Measurements from ENCODE around the gene MAP4K5. TPM values are rescaled to one million over a fixed set of nuclear protein-coding genes. Genes with fewer than 3 reads are reported as not detected.

The MAP4K5 gene
- total RNA-seq, 1 donor from 2014 or later: 34.1 TPM

GRCh38 chr14:50452979-50453705, 79.2 kb downstream of the MAP4K5 start:
- Mint-ChIP-seq H3K4me1 (no peaks in the 10 kb centered on the region), H3K27me3 (no peaks in the 10 kb centered on the region), H3K27ac (no peak overlapping the region), H3K4me3 (no peak overlapping the region), H3K9me3 (peaks cover 7% of the 10 kb centered on the region), H3K36me3 (ENCODE audit: low read depth) (peaks cover 64% of the 10 kb centered on the region)
- ATAC-seq (ENCODE audit: low read depth) (no peak), DNase-seq (no peak)
- TF ChIP-seq CTCF (IDR thresholded peaks at IDR 0.05): no peak
- intact Hi-C loops (cut with micrococcal nuclease): no loop called here
- POLR2A ChIA-PET: no interaction called here
- CTCF ChIA-PET: no interaction called here

- Mint-ChIP-seq H3K4me3 (no peak overlapping the region), H3K4me1 (no peaks in the 10 kb centered on the region), H3K27me3 (no peaks in the 10 kb centered on the region), H3K36me3 (ENCODE audit: low read depth) (peaks cover 69% of the 10 kb centered on the region), H3K9me3 (peaks cover 7% of the 10 kb centered on the region), H3K27ac (no peak overlapping the region)
- ChIA-PET CTCF (interaction anchor here (1.1 kb wide), 1 partner anchor 92 kb away, joined by 3 read pairs; no protein-coding TSS in a partner anchor), POLR2A (no interaction called here)
- no peak for DNase-seq
- no peak for TF ChIP-seq CTCF (IDR thresholded peaks at IDR 0.05)
- no peak for ATAC-seq (ENCODE audit: low read depth)
- intact Hi-C loops (cut with micrococcal nuclease): no loop called here
These were observed 80.1 kb downstream of the MAP4K5 start for GRCh38 chr14:50452296-50452695.

GRCh38 chr14:50451854-50452253, 80.5 kb downstream of the MAP4K5 start:
- ChIA-PET CTCF (interaction anchor here (1.1 kb wide), 1 partner anchor 92 kb away, joined by 3 read pairs; no protein-coding TSS in a partner anchor), POLR2A (no interaction called here)
- H3K27me3 Mint-ChIP-seq: no peaks in the 10 kb centered on the region
- ATAC-seq (ENCODE audit: low read depth) (no peak), DNase-seq (no peak)
- peaks cover 70% of the 10 kb centered on the region for H3K36me3 Mint-ChIP-seq (ENCODE audit: low read depth)
- no peak overlapping the region for H3K27ac Mint-ChIP-seq
- intact Hi-C loops (cut with micrococcal nuclease): no loop called here
- no peak overlapping the region for H3K4me3 Mint-ChIP-seq
- no peak for TF ChIP-seq CTCF (IDR thresholded peaks at IDR 0.05)
- H3K4me1 Mint-ChIP-seq: no peaks in the 10 kb centered on the region
- H3K9me3 Mint-ChIP-seq: peaks cover 7% of the 10 kb centered on the region

GRCh38 chr14:50447461-50447860, 84.9 kb downstream of the MAP4K5 start:
- intact Hi-C loops (cut with micrococcal nuclease): no loop called here
- no peaks in the 10 kb centered on the region for H3K4me1 Mint-ChIP-seq
- H3K27ac Mint-ChIP-seq: no peak overlapping the region
- ATAC-seq (ENCODE audit: low read depth) (no peak), DNase-seq (no peak)
- no peak overlapping the region for H3K4me3 Mint-ChIP-seq
- H3K27me3 Mint-ChIP-seq: no peaks in the 10 kb centered on the region
- CTCF ChIA-PET: interaction anchor here (0.8 kb wide), 1 partner anchor 85 kb away, joined by 3 read pairs; the partner anchor contains the start of gene MAP4K5
- peaks cover 63% of the 10 kb centered on the region for H3K36me3 Mint-ChIP-seq (ENCODE audit: low read depth)
- H3K9me3 Mint-ChIP-seq: peaks cover 7% of the 10 kb centered on the region
- TF ChIP-seq CTCF (IDR thresholded peaks at IDR 0.05): no peak
- POLR2A ChIA-PET: no interaction called here

GRCh38 chr14:50434528-50434927, 97.8 kb downstream of the MAP4K5 start:
- Mint-ChIP-seq H3K36me3 (ENCODE audit: low read depth) (peaks cover 64% of the 10 kb centered on the region), H3K4me1 (no peaks in the 10 kb centered on the region)
- CTCF ChIA-PET: no interaction called here

More at GRCh38 chr14:50434528-50434927, 97.8 kb downstream of the MAP4K5 start:
- intact Hi-C loops (cut with micrococcal nuclease): no loop called here
- TF ChIP-seq CTCF (IDR thresholded peaks at IDR 0.05): no peak
- Mint-ChIP-seq H3K27me3 (no peaks in the 10 kb centered on the region), H3K4me3 (no peak overlapping the region), H3K27ac (no peak overlapping the region), H3K9me3 (peaks cover 9% of the 10 kb centered on the region)
- ATAC-seq (ENCODE audit: low read depth) (no peak), DNase-seq (no peak)
- POLR2A ChIA-PET: interaction anchor here (0.5 kb wide), 1 partner anchor 33 kb away, joined by 4 read pairs; no protein-coding TSS in a partner anchor
